ENCODE data around the gene ADGRG6. TPM values are rescaled to one million over a fixed set of nuclear protein-coding genes. Genes with fewer than 3 reads are reported as not detected.
A peak's percentile ranks its signal among the peaks of the same experiment; 100 is the strongest.

ADGRG6 gene
- total RNA-seq, 1 experiment from 2014 or later: 98.7 TPM

GRCh38 chr6:142293121-142293520 lies 8.7 kb upstream of the ADGRG6 start:
- Histone ChIP-seq H3K4me1 (peaks cover 51% of the 10 kb centered on the region), H3K9me3 (no peaks in the 10 kb centered on the region), H3K27me3 (replicated peaks; ENCODE audit: control insufficient read depth, insufficient read depth, low read length) (no peaks in the 10 kb centered on the region), H3K4me3 (ENCODE audit: low read depth, low read length) (no peak overlapping the region), H3K36me3 (ENCODE audit: control insufficient read depth, insufficient read depth, low read length) (no peaks in the 10 kb centered on the region)
- Mint-ChIP-seq H3K27me3 (ENCODE audit: insufficient read depth, unreplicated experiment) (no peaks in the 10 kb centered on the region), H3K36me3 (ENCODE audit: insufficient read depth, unreplicated experiment) (peaks cover 16% of the 10 kb centered on the region), H3K27ac (ENCODE audit: unreplicated experiment) (peak overlapping the region; percentile 84), H3K4me3 (ENCODE audit: unreplicated experiment) (no peak overlapping the region), H3K4me1 (ENCODE audit: low read depth, unreplicated experiment) (peaks cover 57% of the 10 kb centered on the region), H3K9me3 (ENCODE audit: unreplicated experiment) (peaks cover 28% of the 10 kb centered on the region)
- intact Hi-C loops (cut with micrococcal nuclease; ENCODE audit: unreplicated experiment): no loop called here
- no peak for DNase-seq
- no peak for TF ChIP-seq CTCF (IDR thresholded peaks at IDR 0.05; ENCODE audit: insufficient read depth in 1 of 2, low read depth in 1 of 2, low read length in 1 of 2, severe bottlenecking in 1 of 2, unreplicated experiment in 1 of 2)
- CTCF ChIA-PET: no interaction called here
- POLR2A ChIA-PET: interaction anchor here (2.7 kb wide), 1 partner anchor 8 kb away, joined by 8 read pairs; the partner anchor contains the start of gene ADGRG6
- no TSS peak for BruUV-seq (replicated peaks)

- Histone ChIP-seq H3K36me3 (ENCODE audit: control insufficient read depth, insufficient read depth, low read length) (no peaks in the 10 kb centered on the region), H3K4me3 (ENCODE audit: low read depth, low read length) (no peak overlapping the region), H3K4me1 (peaks cover 67% of the 10 kb centered on the region), H3K27me3 (replicated peaks; ENCODE audit: control insufficient read depth, insufficient read depth, low read length) (no peaks in the 10 kb centered on the region), H3K9me3 (no peaks in the 10 kb centered on the region)
- intact Hi-C loops (cut with micrococcal nuclease; ENCODE audit: unreplicated experiment): no loop called here
- Mint-ChIP-seq H3K36me3 (ENCODE audit: insufficient read depth, unreplicated experiment) (peaks cover 16% of the 10 kb centered on the region), H3K4me1 (ENCODE audit: low read depth, unreplicated experiment) (peaks cover 60% of the 10 kb centered on the region), H3K4me3 (ENCODE audit: unreplicated experiment) (no peak overlapping the region), H3K27ac (ENCODE audit: unreplicated experiment) (peak overlapping the region; percentile 8), H3K27me3 (ENCODE audit: insufficient read depth, unreplicated experiment) (no peaks in the 10 kb centered on the region), H3K9me3 (ENCODE audit: unreplicated experiment) (peaks cover 28% of the 10 kb centered on the region)
- CTCF ChIA-PET: no interaction called here
- POLR2A ChIA-PET: no interaction called here
- no TSS peak for BruUV-seq (replicated peaks)
- no peak for TF ChIP-seq CTCF (IDR thresholded peaks at IDR 0.05; ENCODE audit: insufficient read depth in 1 of 2, low read depth in 1 of 2, low read length in 1 of 2, severe bottlenecking in 1 of 2, unreplicated experiment in 1 of 2)
- DNase-seq: no peak
These were observed 7.1 kb upstream of the ADGRG6 start for GRCh38 chr6:142294679-142295078.

GRCh38 chr6:142296975-142297604 lies 4.7 kb upstream of the ADGRG6 start:
- no peak for DNase-seq
- Mint-ChIP-seq H3K9me3 (ENCODE audit: unreplicated experiment) (peaks cover 28% of the 10 kb centered on the region), H3K4me1 (ENCODE audit: low read depth, unreplicated experiment) (peaks cover 58% of the 10 kb centered on the region), H3K27ac (ENCODE audit: unreplicated experiment) (peak overlapping the region; percentile 59), H3K36me3 (ENCODE audit: insufficient read depth, unreplicated experiment) (peaks cover 15% of the 10 kb centered on the region), H3K4me3 (ENCODE audit: unreplicated experiment) (no peak overlapping the region), H3K27me3 (ENCODE audit: insufficient read depth, unreplicated experiment) (no peaks in the 10 kb centered on the region)
- CTCF ChIA-PET: interaction anchor here (0.6 kb wide), 1 partner anchor 110 kb away, joined by 3 read pairs; no protein-coding TSS in a partner anchor
- POLR2A ChIA-PET: no interaction called here
- intact Hi-C loops (cut with micrococcal nuclease; ENCODE audit: unreplicated experiment): no loop called here
- TF ChIP-seq CTCF (IDR thresholded peaks at IDR 0.05; ENCODE audit: insufficient read depth in 1 of 2, low read depth in 1 of 2, low read length in 1 of 2, severe bottlenecking in 1 of 2, unreplicated experiment in 1 of 2): no peak
- H3K4me1 ChIP-seq: peaks cover 63% of the 10 kb centered on the region
- no peaks in the 10 kb centered on the region for H3K36me3 ChIP-seq (ENCODE audit: control insufficient read depth, insufficient read depth, low read length)
- no peak overlapping the region for H3K4me3 ChIP-seq (ENCODE audit: low read depth, low read length)
- no peaks in the 10 kb centered on the region for H3K27me3 ChIP-seq (replicated peaks; ENCODE audit: control insufficient read depth, insufficient read depth, low read length)
- H3K9me3 ChIP-seq: no peaks in the 10 kb centered on the region
- BruUV-seq (replicated peaks): no TSS peak

Data from Caco-2 (cell line).